ENCODE measurements around the gene MFAP2.
"Not testable (repeated sequence)": the region's sequence is repeated elsewhere in the genome, so short reads cannot be mapped to it uniquely, and the experiment has no call there.

MFAP2 gene

GRCh38 chr1:16961297-16962133, 18.9 kb downstream of the MFAP2 start:
- DNase-seq (ENCODE audit: low read depth): no peak

GRCh38 chr1:16960560-16961296, 19.7 kb downstream of the MFAP2 start:
- peak; percentile 57 for DNase-seq (ENCODE audit: low read depth)

GRCh38 chr1:16958475-16958874, 21.9 kb downstream of the MFAP2 start:
- no peak for DNase-seq (ENCODE audit: low read depth)

- DNase-seq (ENCODE audit: low read depth): no peak
Observed at GRCh38 chr1:16957731-16958130, 22.7 kb downstream of the MFAP2 start.

GRCh38 chr1:16956775-16957174, 23.6 kb downstream of the MFAP2 start:
- no peak for DNase-seq (ENCODE audit: low read depth)

- no peak for DNase-seq (ENCODE audit: low read depth)
Observed at GRCh38 chr1:16955186-16955585, 25.2 kb downstream of the MFAP2 start.

GRCh38 chr1:16954579-16954978, 25.8 kb downstream of the MFAP2 start:
- no peak for DNase-seq (ENCODE audit: low read depth)

- not testable (repeated sequence) for DNase-seq (ENCODE audit: low read depth)
Observed at GRCh38 chr1:16952376-16952775, 28.0 kb downstream of the MFAP2 start.

- DNase-seq (ENCODE audit: low read depth): not testable (repeated sequence)
Observed at GRCh38 chr1:16949026-16949425, 31.4 kb downstream of the MFAP2 start.

- not testable (repeated sequence) for DNase-seq (ENCODE audit: low read depth)
Observed at GRCh38 chr1:16948282-16948891, 32.0 kb downstream of the MFAP2 start.

- DNase-seq (ENCODE audit: low read depth): no peak
Observed at GRCh38 chr1:16946646-16947045, 33.8 kb downstream of the MFAP2 start.

GRCh38 chr1:16946185-16946584, 34.2 kb downstream of the MFAP2 start:
- not testable (repeated sequence) for DNase-seq (ENCODE audit: low read depth)

GRCh38 chr1:16945512-16945911, 34.9 kb downstream of the MFAP2 start:
- DNase-seq (ENCODE audit: low read depth): not testable (repeated sequence)

GRCh38 chr1:16944038-16944437, 36.4 kb downstream of the MFAP2 start:
- no peak for DNase-seq (ENCODE audit: low read depth)

GRCh38 chr1:16939386-16940180, 40.8 kb downstream of the MFAP2 start:
- DNase-seq (ENCODE audit: low read depth): not testable (repeated sequence)

GRCh38 chr1:16938351-16939321, 41.8 kb downstream of the MFAP2 start:
- no peak for DNase-seq (ENCODE audit: low read depth)

- not testable (repeated sequence) for DNase-seq (ENCODE audit: low read depth)
Observed at GRCh38 chr1:16936580-16936979, 43.8 kb downstream of the MFAP2 start.

GRCh38 chr1:16933945-16934344, 46.5 kb downstream of the MFAP2 start:
- not testable (repeated sequence) for DNase-seq (ENCODE audit: low read depth)

- not testable (repeated sequence) for DNase-seq (ENCODE audit: low read depth)
Observed at GRCh38 chr1:16931206-16931934, 49.0 kb downstream of the MFAP2 start.

All from stimulated activated CD4-positive, alpha-beta T cell treated with anti-CD3 and anti-CD28 coated beads, Interleukin-2, amount 100 ng/mL, for 4 hours (primary cell).